HG02840 (cell line): ENCODE results near the gene SUGCT.

ENCODE experiments used
- ATAC-seq: cut with Tn5 transposase; IDR thresholded peaks from one replicate; pipeline ENCODE4 v1.9.1; 2021; ENCODE audit warnings: mild to moderate bottlenecking, moderate library complexity, moderate number of reproducible peaks; ENCODE audit not compliant: unreplicated experiment, low FRiP score

Gene SUGCT

DNA sequence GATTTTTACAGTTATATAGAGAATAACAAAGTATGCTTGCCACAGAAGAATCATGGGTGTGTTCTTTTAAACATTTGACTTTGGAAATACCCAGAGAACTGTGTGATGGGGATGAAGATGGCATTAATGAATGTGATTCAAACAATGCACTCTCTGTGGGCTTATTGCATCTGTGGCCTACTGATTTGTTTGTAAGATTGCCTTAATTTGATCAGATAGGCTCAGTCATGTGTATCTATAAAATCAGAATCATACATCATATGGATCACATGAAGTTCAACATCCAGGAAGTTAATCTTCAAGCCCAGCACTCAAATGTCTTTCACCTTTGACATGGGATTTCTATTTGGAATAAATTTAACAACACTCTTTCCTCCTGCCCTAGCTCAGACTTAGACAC lies 410.9 kb downstream of the SUGCT start:
- ATAC-seq = no peak

DNA sequence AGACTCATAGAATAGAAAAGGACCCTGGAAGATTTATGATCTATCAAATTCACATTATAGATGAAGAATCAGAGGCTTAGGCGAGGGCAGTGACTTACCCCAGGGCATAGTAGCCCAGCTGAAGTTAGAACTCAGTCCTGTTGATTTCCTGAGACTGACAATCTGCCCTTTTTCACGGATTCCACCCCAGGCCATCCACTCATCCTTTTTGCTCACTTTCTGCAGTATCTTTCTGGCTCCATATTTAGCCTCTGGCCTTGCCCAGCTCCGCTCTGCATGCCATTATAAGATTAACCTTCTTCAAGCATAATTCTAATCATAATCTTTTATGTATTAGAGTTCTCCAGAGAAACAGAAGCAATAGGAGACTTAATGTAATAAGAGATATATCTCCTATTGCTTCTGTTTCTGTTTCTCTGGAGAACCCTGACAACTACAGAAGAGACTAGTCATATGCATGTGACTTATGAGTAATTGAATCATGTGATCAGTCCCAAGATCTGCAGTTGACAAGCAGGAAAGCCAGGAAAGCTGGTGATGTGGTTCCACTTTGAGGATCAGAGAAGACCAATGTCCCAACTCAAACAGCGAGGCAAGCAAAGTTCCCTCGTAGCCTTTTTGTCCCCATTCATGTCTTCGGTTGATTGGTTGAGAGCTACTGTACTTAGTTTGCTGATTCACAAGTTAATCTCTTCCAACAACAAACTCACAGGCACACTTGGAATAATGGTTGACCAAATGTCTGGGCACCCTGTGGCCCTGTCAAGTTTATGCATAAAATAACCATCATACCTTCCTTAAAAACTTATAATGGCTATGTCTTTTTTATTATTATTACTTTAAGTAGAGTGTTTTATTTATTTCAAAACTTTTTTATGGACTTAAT lies 412.1 kb downstream of the SUGCT start:
- no peak for ATAC-seq

DNA sequence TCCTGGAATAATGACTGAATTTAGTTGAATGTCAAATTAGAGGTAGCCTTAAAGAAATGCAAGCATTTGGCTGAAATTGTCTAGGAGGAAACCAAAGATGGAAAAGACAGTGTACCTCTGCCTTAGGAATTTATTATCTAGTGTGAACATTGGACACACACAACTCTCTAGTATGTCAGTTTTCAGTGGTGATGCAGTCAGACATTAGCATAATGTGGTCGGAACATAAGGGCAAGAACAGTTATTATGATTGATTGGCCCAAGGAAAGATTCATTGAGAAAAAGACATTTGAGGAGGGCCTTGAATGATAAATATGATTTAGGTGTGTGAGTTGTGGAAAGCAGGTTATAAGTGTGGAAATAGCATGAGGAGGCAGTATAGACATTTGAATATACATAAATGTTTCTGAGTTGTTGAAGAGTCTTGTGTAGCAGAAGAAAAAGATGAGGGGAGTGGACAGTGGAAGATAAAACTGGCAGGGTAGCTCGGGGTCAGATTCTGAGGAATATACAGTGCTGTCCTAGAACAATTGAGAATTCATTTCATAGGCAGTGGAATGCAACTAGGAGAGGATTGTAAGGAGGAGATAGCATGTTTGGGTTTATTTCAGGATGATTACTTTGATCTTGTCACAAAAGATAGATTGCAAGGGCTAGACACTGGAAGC lies 414.7 kb downstream of the SUGCT start:
- ATAC-seq = no peak

DNA sequence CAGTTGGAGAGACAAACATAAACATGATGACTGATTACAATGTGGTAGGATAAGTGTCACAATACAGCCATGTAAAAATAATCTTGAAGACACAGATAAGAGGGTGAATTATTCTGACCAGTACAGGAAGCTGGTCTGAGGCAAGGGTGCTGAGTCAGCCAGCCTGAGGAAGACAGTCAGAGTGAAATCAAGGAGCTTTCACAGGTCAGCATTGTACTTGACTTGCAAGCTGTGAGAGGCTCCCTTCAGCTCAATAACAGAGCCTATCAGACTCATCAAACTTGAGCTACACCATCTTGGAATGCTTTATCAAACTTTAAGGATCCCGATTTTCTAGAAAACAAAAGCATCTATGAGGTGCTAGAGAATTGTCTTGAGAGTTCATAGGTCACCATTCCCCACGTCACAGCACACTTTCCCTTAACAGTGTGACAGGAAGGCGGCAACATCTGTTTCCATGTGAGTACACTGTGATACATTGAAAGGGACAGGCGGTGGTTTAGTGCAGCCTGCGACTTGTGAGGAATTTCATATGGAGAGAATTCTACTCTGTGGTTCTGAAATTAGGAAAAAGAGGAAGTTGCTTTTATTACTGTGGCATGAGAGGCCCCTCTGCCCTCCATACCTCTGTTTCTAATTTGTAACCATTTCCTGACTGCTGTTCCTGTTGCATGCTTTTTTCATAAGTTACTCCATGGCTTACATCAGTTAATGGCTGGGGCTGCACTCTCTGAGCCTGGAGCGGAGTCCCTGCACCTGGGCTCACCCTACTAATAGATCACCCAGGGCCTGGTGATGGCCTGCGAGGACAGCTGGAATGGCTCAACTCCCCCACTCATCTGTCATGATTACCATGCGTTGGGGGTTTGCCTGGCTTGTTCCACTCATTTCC lies 417.1 kb downstream of the SUGCT start:
- no peak for ATAC-seq

DNA sequence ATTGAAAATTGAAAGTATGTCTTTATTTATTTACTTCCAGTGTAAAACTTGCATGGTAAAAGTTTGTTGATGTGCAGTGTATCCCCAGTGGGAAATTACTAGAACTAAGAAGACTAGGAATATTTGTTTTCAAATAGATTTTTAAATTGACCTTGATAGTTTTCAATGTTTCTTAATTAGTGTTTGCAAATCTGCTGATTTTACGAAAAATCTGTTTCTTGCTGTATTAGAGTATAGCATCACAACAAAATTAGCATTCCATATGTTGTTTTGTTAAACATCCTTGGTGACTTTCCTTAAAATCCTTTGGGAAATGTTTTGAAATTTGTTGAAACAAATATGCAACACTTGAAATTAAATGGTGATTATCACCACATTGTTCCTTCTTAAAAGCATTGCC lies 425.9 kb downstream of the SUGCT start:
- no peak for ATAC-seq

DNA sequence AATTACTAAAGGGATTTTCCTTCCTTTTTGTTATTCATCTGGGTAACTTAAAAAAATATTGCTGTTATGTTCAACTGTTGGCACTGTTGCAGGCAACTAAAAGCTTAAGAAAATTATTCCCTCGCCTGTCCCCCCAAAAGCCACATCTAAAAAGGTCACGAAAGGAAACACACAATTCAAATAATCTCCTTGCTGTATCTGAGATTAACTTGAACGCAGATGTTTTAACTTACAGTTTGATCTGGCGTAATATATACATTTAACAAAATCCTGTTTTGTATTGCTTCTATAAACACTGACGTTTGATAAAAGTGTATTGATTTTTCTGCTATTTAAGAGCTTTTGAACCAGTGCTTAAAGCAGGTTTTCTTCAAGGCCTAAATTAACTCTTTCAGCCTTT lies 432.1 kb downstream of the SUGCT start:
- ATAC-seq = no peak

DNA sequence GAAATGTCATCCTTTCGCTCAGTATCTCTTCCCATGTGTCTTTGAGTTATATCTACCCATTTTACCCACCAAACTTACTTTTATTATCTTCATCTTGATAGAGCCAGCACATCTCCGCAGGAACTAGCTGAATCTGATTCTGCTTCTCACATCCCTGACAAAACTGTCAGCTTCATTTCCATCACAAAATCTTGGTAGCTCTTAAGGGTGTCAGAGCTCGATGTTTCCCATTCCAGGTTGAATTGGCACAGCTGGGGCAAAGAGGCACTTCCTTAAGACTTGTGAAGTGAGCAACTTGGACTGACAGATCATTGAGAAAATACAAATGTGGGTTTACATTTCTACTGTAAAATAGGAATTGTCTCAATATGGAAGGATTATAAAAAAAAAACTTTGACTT lies 434.5 kb downstream of the SUGCT start:
- ATAC-seq = no peak

DNA sequence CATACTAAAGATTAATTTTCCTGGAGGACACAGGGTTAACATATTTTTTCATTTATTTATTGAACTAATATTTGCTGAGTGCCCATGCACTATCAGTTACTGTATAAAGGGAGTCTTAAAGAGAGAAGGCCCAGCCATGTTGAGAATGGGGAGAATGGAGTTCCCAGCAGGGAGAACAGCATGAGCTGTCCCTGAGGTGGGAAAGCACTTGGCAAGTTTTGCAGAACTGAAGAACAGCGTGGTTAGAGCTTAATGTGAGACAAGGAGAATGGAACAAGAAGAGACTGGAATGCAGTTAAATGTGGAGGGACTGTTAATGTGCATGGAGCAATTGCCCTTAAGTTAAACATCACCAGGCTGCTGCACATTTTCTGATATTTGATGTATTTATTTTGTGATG lies 435.4 kb downstream of the SUGCT start:
- no peak for ATAC-seq

DNA sequence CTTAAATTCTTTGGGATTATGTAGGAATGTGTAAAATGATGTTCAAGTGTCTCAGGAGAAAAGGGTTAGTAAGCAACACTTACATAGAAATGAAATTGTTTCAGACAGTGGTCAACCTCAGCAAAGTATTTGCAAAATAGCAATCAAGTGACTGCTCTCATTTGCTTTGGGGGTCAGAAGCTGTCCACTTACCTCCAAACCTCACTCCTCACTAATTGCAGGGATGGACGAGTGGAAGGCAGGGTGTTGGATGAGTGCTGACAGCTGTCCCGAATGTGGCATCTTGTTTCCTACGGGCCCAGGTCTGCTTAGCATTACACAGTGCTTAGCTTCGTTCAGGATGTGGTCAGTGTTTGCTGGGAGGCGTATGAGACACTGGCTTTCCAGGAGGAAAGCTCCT lies 437.0 kb downstream of the SUGCT start:
- ATAC-seq = no peak

DNA sequence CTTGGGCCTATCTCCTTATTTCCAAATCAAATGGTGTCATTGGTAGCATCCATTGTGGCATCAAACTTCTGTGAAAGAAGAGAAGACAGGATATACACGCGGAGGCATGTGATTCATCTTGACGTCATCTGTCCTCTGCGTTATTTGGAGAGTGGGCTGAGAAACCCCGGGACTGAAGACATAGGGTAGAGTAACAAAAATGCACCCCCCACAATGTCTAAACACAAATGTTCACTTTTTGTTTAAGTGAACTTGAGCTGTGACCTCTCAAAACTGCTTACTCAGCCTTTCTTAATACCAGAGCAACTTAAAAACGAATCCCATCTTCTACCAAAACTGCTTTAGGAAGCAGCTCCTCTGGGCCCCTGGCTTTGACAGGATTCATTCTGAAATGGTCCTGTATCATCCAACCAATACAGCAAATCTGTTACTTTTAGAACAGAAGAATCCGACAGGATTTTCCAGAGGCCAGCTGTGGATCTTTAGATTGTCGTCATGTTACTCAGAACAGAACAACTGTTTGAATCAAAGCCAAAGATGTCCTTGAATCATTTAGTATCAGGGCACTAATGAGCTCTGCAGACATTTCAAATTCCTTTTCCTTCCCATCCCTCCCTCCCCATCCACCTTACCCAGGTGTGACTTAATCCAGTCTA lies 438.1 kb downstream of the SUGCT start:
- ATAC-seq = no peak

DNA sequence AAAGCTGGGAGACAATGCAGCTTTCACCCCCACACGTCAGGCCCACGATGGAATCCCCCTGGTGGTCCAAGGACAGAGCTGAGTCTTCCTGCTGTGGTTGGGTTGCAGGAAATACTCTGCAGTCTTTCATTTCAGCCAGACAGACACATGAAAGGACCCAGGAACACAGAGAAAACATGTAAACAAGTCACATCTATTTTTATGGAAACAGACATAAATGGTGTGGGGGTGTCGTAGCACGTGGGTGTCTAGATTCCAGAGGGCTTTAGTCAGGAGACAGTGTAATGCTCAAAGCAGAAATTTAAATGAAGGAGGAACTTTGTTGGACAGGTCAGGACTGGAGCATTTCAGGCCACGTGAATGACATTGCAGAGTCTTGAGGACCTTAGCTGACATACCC lies 444.6 kb downstream of the SUGCT start:
- no peak for ATAC-seq

DNA sequence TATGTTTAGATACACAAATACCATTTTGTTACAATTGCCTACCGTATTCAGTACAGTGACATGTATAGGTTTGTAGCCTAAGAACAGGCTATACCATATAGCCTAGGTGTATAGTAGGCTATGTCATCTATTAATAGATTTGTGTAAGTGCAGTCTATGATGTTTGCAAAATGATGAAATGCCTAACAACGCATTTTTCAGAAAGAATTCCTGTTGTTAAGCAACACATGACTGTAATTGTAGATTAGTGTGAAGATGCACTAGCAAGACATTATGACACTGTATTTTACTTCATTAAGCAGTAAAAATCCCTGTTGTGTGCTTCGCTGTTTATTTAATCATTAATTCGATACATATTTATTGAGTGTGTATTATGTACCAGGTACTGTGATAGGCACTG lies 446.0 kb downstream of the SUGCT start:
- ATAC-seq = no peak

DNA sequence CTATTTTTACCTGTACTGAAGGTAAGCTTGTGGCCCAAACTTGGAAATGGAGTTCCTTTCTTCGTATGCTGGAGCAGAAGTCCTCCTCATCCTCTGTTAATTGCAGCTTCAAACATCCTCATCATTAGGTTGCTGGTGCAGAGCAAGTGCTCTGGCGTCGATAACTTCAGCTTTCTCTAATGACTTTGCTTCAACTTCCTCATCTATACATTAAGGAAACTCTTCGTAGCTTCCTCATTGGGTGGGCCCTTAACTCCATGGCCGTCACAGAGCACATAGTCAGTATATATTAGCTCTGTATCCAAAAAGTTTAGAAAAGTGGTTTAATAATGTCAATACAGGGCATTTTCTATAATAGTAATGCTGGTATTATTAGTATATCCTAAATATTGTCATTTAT lies 447.7 kb downstream of the SUGCT start:
- ATAC-seq = no peak

DNA sequence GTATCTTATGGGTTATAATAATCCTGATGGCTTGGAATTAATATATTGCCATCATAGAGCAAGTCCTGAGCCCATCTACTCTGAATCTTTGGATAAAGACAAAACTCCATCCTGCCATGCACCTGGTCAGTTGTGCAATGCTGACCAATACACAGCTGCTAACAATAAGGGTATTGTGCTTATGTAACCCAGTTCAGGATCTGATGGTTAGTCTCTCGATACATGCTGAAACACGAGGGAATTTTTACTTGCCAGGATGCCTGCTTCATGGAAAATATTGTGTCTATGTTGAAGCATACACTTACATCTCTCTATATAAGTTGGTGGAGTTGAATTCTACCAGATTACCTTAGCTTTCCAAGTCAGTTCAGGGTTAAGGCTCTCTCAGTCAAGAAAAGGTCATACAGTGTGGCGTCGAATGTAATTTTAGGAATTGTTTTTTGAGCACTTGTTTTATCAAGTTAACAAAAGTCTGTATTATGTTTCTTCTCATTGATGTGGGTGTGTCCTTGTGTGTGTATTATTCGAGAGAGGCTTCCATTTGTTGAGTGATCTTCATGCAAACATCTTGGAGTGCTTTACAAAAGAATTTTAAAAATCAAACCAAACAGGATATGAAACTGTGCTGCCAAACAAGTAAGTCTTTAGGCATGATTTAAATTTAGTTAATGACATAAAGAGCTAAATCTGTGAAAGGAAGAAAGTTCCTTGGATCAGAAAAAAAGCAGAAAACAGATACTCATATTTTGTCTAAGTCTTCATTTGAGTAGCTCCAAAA lies 449.1 kb downstream of the SUGCT start:
- ATAC-seq = no peak

DNA sequence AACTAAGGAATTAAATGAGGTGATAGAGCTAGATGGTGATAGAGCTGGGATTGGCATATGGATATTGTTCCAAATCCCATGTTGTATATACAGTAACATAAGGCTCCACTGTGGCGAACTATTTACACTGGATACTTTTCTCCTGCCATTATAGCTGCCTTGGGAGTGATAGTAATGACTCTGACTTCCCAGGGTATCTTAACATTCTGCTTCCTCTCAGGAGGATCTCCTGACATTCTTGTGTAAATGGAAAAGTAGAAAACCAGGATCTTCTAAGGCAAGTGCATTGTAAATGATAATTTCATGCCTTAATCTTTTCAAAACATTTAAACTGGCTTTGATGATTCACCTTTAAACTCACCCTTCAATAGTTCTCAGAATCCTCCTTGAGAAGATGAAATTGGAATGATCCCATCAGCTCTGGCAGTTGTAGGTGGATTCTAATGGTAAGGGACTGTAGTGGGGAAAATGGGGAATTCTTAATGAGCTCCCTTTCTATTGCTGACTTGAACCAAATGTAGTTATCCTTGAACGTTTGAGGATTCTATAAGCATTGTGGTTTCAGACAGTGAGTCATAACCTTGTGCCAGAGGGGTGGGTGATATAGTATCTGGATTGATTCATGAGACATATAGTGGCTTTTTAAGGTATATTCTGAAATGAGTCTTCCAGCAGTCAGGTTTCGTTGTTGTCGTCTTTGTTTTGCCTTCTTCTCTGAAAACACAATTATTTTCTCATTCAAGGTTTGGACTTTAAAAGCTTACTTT lies 450.0 kb downstream of the SUGCT start:
- ATAC-seq = no peak

DNA sequence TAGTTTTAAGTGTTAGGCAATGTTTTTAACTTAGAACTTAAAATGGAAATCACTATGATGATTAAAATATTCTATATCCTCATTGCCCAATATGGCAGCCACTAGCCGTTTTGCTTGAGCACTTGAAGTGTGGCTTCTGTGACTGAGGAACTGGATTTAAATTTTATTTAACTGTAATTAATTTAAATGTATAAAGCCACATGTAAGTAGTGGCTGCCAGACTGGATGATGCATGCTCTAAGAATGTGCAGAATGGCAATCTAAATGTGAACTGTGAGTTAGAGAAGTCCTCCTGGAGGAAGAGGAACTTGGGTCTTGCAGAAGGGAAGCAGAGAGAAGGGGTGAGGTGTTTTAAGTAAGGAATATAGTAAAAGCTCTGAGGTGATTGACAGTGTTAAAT lies 451.4 kb downstream of the SUGCT start:
- no peak for ATAC-seq

DNA sequence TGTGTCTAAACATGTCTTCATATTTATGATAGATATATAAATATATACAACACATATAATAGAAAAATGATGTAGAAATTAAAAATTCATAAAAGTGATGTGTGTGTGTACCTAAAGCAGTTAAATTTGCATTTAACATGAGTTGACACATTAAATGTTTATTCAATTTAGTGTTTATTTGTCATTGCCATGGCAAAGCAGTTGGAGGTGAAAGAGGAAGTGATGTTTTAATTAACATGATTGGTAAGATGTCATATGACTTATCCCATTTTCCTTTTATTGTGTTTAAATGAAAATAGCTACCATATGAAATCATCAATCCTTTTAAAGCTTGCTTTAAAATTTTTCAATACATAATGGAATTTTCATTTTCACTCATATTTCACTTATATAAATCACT lies 452.6 kb downstream of the SUGCT start:
- no peak for ATAC-seq

DNA sequence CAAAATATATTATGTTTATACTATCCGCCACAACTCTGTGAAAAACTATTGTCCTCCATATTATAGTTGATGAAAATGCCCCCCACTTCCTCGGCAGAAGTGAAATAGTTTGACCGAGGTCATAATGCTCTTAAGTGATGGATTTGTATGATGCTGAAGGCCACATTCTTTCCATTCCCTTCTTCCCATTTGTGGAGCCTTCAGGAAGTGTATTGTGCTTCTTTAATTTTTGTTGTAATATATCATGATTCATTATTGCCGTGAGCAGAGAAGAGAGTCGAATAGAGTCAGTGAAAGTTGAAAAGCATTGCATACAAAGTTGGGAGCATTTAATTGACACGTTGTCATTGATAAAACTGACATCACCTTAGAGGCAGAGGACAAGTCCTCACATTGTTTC lies 460.3 kb downstream of the SUGCT start:
- ATAC-seq = no peak

DNA sequence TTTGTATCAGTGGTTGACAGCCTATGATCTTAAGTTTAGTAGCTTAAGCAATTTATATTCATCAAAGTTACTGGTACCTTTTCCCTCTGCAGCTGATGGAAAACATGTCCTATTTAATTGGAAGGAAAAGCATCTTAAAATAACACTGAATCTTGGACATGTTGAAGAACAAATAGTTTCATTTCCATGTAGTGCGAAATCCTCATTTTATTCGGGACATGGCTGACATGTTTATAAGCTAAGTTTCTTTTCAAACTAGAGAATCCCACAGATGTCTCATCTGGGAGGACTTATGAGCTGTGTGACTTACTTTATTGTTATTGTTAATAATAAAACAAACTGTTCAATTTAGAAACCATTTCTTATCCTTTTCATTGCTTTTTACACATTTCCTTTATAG lies 461.0 kb downstream of the SUGCT start:
- ATAC-seq = no peak
